Measurements from ENCODE around the gene EGFL7. TPM values are rescaled to one million over a fixed set of nuclear protein-coding genes. Genes with fewer than 3 reads are reported as not detected.

EGFL7 gene
- total RNA-seq, 1 donor from 2014 or later: 56.2 TPM

DNA sequence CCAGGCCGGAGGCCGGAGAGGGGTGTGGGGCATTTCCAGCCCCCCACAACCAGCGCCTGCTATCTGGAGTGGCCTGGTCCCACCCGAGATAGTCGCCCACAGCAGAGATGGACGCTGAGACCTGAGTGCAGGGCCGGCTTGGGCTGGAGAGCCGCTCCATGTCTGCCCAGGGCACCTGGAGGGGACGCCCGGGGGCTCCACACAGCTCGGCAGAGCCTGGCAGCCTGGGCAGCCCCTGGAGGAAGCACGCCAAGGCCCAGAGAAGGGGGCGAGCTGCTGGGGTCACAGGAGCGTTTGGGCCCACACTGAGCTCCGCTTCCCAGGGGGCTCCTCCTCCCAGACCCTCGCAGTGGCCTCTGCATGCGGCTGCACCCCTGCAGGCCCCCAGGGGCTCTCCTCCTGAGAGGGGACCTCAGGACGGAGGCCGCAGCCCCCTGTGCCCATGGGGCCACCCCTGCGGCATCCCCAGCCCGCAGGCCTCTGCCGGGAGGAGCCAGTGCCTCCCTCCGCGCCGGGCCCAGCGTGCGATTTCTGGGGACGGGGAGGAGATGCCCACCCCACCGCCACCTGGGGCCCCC, 42.2 kb upstream of the EGFL7 start:
- DNase-seq (ENCODE audit: low read depth): no peak
- no peak overlapping the region for H3K4me3 ChIP-seq (ENCODE audit: low read depth, low read length)
- TF ChIP-seq, protein P1, sequence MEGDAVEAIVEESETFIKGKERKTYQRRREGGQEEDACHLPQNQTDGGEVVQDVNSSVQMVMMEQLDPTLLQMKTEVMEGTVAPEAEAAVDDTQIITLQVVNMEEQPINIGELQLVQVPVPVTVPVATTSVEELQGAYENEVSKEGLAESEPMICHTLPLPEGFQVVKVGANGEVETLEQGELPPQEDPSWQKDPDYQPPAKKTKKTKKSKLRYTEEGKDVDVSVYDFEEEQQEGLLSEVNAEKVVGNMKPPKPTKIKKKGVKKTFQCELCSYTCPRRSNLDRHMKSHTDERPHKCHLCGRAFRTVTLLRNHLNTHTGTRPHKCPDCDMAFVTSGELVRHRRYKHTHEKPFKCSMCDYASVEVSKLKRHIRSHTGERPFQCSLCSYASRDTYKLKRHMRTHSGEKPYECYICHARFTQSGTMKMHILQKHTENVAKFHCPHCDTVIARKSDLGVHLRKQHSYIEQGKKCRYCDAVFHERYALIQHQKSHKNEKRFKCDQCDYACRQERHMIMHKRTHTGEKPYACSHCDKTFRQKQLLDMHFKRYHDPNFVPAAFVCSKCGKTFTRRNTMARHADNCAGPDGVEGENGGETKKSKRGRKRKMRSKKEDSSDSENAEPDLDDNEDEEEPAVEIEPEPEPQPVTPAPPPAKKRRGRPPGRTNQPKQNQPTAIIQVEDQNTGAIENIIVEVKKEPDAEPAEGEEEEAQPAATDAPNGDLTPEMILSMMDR (IDR thresholded peaks at IDR 0.05; ENCODE audit: insufficient read depth, low read length, poor library complexity, severe bottlenecking): no peak
- no peaks in the 10 kb centered on the region for H3K36me3 ChIP-seq (ENCODE audit: control insufficient read depth, insufficient read depth, low read length)
- H3K27me3 ChIP-seq (ENCODE audit: control insufficient read depth, insufficient read depth, low read length): peaks cover 7% of the 10 kb centered on the region

DNA sequence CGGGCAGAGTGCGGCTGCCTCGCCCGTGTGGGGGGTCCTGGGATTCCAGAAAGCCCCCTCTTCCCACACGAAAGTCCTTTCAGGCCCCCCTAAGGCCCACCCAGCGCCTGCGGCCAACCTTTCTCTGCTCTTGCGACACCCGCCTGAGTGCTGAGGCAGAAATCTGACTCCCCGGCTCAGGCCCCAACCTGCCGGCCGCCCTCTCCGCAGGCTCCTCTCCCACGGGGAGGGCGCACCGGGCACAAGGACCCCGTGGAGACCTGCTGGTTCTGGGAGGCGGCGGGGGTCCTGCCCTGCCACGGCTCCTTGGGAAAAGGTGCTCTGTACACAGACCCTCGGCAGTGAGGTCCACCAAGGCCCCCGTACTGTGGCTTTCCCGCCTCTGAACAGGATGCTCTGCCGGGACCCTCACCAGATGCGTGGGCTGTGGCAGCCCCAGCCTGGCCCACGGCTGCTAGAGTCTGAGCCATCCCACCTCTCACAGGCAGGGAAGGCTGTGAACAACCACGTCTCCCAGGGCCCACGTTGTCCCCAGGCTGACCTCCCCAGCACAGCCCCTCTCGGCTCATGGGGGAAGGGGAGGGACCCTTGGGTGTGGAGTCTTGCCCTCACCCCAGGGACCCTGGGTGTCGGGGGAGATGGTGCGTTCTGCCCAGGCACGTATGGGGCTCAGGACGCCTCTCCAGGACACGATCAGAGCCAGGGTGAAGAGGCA, 41.5 kb upstream of the EGFL7 start:
- TF ChIP-seq, protein P1 (IDR thresholded peaks at IDR 0.05; ENCODE audit: insufficient read depth, low read length, poor library complexity, severe bottlenecking): no peak
- peaks cover 7% of the 10 kb centered on the region for H3K27me3 ChIP-seq (ENCODE audit: control insufficient read depth, insufficient read depth, low read length)
- no peak overlapping the region for H3K4me3 ChIP-seq (ENCODE audit: low read depth, low read length)
- no peaks in the 10 kb centered on the region for H3K36me3 ChIP-seq (ENCODE audit: control insufficient read depth, insufficient read depth, low read length)
- DNase-seq (ENCODE audit: low read depth): no peak

DNA sequence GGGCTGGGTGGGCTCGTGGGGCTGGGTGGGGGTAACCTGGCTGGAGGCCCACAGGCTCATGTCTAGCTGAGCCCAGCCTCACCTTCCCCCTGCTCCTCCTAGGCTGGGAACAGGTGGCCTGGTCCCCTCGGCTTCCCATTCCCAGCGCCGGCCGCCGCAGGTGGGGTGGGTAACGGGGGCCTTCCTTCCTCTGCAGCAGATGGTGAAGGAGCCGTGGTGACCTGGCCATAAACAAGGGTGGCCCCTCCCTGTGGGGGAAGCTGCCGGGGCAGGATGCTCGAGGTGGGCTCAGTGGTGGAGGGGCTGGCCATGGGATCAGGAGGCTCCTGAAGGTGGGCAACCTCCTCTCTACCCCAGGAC, 41.0 kb upstream of the EGFL7 start:
- peaks cover 7% of the 10 kb centered on the region for H3K27me3 ChIP-seq (ENCODE audit: control insufficient read depth, insufficient read depth, low read length)
- no peak overlapping the region for H3K4me3 ChIP-seq (ENCODE audit: low read depth, low read length)
- no peaks in the 10 kb centered on the region for H3K36me3 ChIP-seq (ENCODE audit: control insufficient read depth, insufficient read depth, low read length)
- DNase-seq (ENCODE audit: low read depth): no peak
- TF ChIP-seq, protein P1 (IDR thresholded peaks at IDR 0.05; ENCODE audit: insufficient read depth, low read length, poor library complexity, severe bottlenecking): no peak

DNA sequence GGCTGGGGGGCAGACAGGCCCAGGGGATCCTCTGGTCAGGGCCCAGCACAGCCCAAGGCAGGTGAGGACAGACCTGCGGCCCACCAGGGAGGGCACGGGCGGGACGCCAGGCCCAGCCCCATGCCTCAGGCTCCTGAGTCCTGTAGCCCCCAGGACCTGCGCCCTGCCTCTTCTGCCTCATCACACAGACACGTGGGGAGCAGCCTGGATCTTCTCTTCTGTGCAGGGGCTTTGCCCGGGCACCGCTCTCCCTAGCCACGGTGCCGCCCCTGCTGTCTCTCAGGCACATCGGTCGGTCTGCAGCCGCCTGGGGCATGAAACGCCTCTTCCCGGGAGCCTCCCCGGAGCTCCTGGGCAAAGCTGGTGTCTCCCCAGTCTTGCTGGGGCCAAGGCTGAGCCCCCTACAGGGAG, 40.2 kb upstream of the EGFL7 start:
- DNase-seq (ENCODE audit: low read depth): no peak
- Histone ChIP-seq H3K27me3 (ENCODE audit: control insufficient read depth, insufficient read depth, low read length) (peaks cover 7% of the 10 kb centered on the region), H3K4me3 (ENCODE audit: low read depth, low read length) (no peak overlapping the region), H3K36me3 (ENCODE audit: control insufficient read depth, insufficient read depth, low read length) (no peaks in the 10 kb centered on the region)
- TF ChIP-seq, protein P1 (IDR thresholded peaks at IDR 0.05; ENCODE audit: insufficient read depth, low read length, poor library complexity, severe bottlenecking): no peak

DNA sequence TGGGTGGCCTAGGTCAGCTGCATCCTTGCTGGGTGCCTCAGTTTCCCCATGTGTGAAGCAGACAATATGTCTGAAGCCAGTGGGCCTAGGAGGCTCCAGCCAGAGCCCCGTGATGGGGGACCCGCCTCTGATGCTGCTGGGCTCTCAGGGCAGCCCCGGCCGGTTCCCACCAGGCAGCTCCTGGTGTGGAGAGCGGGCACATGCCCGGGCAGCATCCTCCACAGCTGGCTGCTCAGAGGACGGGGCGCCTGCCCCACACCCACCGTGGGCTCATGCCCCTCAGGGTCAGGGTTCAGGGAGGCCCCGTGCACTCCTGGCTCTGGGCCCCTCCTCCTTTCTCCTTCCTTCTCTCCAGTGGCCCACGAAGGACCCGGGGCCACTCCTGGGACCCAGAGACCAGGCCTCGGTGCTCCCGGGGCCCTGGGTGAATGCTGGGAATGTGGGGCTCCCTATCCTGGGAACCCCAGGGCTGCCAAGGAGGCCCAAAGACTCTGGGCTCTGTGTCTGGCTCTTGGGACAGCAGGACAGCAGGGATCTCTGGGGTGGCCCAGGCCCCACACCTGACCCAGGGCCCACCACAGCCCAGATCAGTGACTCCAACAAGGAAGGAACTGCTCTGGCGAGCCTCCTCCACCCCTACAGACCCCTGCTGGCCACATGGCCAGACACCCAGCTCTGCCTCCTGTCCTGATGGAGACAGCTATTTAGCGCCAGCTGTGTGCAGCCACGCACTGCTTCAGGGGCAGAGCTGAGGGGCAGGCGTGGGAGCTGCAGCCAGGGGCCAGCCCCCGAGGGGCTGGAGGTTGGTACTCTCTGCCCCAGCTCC, 39.5 kb upstream of the EGFL7 start:
- Histone ChIP-seq H3K4me3 (ENCODE audit: low read depth, low read length) (no peak overlapping the region), H3K36me3 (ENCODE audit: control insufficient read depth, insufficient read depth, low read length) (no peaks in the 10 kb centered on the region), H3K27me3 (ENCODE audit: control insufficient read depth, insufficient read depth, low read length) (peaks cover 7% of the 10 kb centered on the region)
- TF ChIP-seq, protein P1 (IDR thresholded peaks at IDR 0.05; ENCODE audit: insufficient read depth, low read length, poor library complexity, severe bottlenecking): peak; percentile 5
- no peak for DNase-seq (ENCODE audit: low read depth)

Data from kidney epithelial cell (primary cell).